Gastrocnemius medialis (tissue), 4 donors: ENCODE measurements around the gene ROR2. TPM values are rescaled to one million over a fixed set of nuclear protein-coding genes. Genes with fewer than 3 reads are reported as not detected.
"Not testable (repeated sequence)": the region's sequence is repeated elsewhere in the genome, so short reads cannot be mapped to it uniquely, and the experiment has no call there.

Source experiments
- ATAC-seq, 2 donors: fragments of 150-250 bp; one replicate each; pipeline ENCODE4 v1.9.1; 2016
- DNase-seq, 2 donors: peaks; one replicate each; pipeline ENCODE4 v3.0.0-alpha.2; 2019
- H3K27ac ChIP-seq, 4 donors: fragments of 200-600 bp; sonication (generic); 1 replicate in 1 of 4; 2 replicates in 3 of 4; pipeline ENCODE4 v1.5.1; 2016 to 2018; ENCODE audit warnings: mild to moderate bottlenecking in 2 of 4, moderate library complexity in 1 of 4
- H3K27me3 ChIP-seq, 3 donors: fragments of 200-600 bp; sonication (generic) in 2 of 3; 1 replicate in 1 of 3; 2 replicates in 2 of 3; pipeline versions ENCODE4 v1.5.1 to v1.6.0; 2016 to 2019; ENCODE audit warnings: mild to moderate bottlenecking in 1 of 3, moderate library complexity in 1 of 3
- H3K36me3 ChIP-seq, 2 donors: fragments of 200-600 bp; sonication (generic) in 1 of 2; one replicate each; pipeline ENCODE4 v1.5.1; 2017 to 2018
- H3K4me1 ChIP-seq, 2 donors: fragments of 200-600 bp; sonication (generic) in 1 of 2; one replicate each; pipeline ENCODE4 v1.5.1; 2016 to 2017; ENCODE audit warnings: mild to moderate bottlenecking in 2 of 2
- H3K4me3 ChIP-seq, 4 donors: fragments of 200-600 bp; sonication (generic) in 3 of 4; 1 replicate in 1 of 4; 2 replicates in 3 of 4; pipeline ENCODE4 v1.5.1; 2016 to 2019; ENCODE audit warnings: mild to moderate bottlenecking in 2 of 4
- H3K9me3 ChIP-seq, 3 donors: fragments of 200-600 bp; sonication (generic) in 2 of 3; 1 replicate in 1 of 3; 2 replicates in 2 of 3; pipeline ENCODE4 v1.5.1; 2016 to 2019
- CTCF ChIP-seq, 5 experiments: fragments of 450-650 bp in 3 of 5; fragments of 200-600 bp in 2 of 5; sonication (generic) in 2 of 5; IDR thresholded peaks in 4 of 5; conservative IDR thresholded peaks in 1 of 5; 1 replicate in 4 of 5; 2 replicates in 1 of 5; pipeline ENCODE4 v1.5.1; 2016 to 2019; ENCODE audit warnings: antibody characterized with exemption in 5 of 5, mild to moderate bottlenecking in 3 of 5, moderate library complexity in 3 of 5
- POLR2A ChIP-seq, 2 donors: fragments of 450-650 bp; IDR thresholded peaks; one replicate each; pipeline ENCODE4 v1.6.1; 2017; ENCODE audit warnings: antibody characterized with exemption in 2 of 2, mild to moderate bottlenecking in 2 of 2, moderate library complexity in 2 of 2
- in situ Hi-C, 4 donors: fragments of 200-750 bp; cut with MboI; loops; one replicate each; pipeline versions ENCODE4 v1.15.0 to v1.8.0; 2017; ENCODE audit warnings: low sequenced_read_pairs in 4 of 4
- intact Hi-C: fragments of 100-400 bp; cut with DNase I; formaldehyde crosslinking; loops from one replicate; pipeline ENCODE4 v1.15.1; 2023; ENCODE audit warnings: low total_unique reads
- total RNA-seq, 4 donors: library from RNA; depleted of rRNA; stranded (reverse); fragments of >200 nt; gene quantifications; one replicate each; pipeline versions ENCODE4 v1.1.0 to v1.2.3, GENCODE V29; 2016

ROR2 gene
- total RNA-seq, 4 donors from 2014 or later: 0.15 to 1.2 (median 0.61) TPM

GRCh38 chr9:91623004-91623403 is 327.0 kb downstream of the ROR2 start:
- Histone ChIP-seq H3K27me3 (no peaks in the 10 kb centered on the region), H3K27ac (no peak overlapping the region), H3K4me1 (no peaks in the 10 kb centered on the region), H3K9me3 (no peaks in the 10 kb centered on the region), H3K4me3 (no peak overlapping the region), H3K36me3 (no peaks in the 10 kb centered on the region)
- in situ Hi-C loops (no loop called here), intact Hi-C loops (no loop called here)
- no peak for ATAC-seq
- TF ChIP-seq POLR2A (IDR thresholded peaks at IDR 0.05) (no peak), CTCF (IDR thresholded peaks at IDR 0.05 in 4 of 5, conservative IDR thresholded peaks at IDR 0.05 in 1 of 5) (no peak)
- DNase-seq: no peak

GRCh38 chr9:91622121-91622520 is 327.9 kb downstream of the ROR2 start:
- H3K9me3 ChIP-seq, in situ Hi-C loops, H3K27ac ChIP-seq, H3K4me1 ChIP-seq, intact Hi-C loops, H3K4me3 ChIP-seq, H3K27me3 ChIP-seq, ATAC-seq, DNase-seq, H3K36me3 ChIP-seq: not testable (repeated sequence)

GRCh38 chr9:91614044-91614443 is 336.0 kb downstream of the ROR2 start:
- H3K27ac ChIP-seq, H3K4me3 ChIP-seq, ATAC-seq, in situ Hi-C loops, H3K4me1 ChIP-seq, H3K36me3 ChIP-seq, H3K9me3 ChIP-seq, DNase-seq, H3K27me3 ChIP-seq, intact Hi-C loops: not testable (repeated sequence)

- Histone ChIP-seq H3K27me3 (no peaks in the 10 kb centered on the region), H3K36me3 (no peaks in the 10 kb centered on the region), H3K9me3 (no peaks in the 10 kb centered on the region), H3K27ac (no peak overlapping the region), H3K4me1 (no peaks in the 10 kb centered on the region), H3K4me3 (no peak overlapping the region)
- in situ Hi-C loops (no loop called here), intact Hi-C loops (no loop called here)
- no peak for DNase-seq
- TF ChIP-seq CTCF (IDR thresholded peaks at IDR 0.05 in 4 of 5, conservative IDR thresholded peaks at IDR 0.05 in 1 of 5) (no peak), POLR2A (IDR thresholded peaks at IDR 0.05) (no peak)
- ATAC-seq: no peak
Measured at GRCh38 chr9:91611582-91611981, 338.4 kb downstream of the ROR2 start.

GRCh38 chr9:91606255-91606995 is 343.6 kb downstream of the ROR2 start:
- in situ Hi-C loops: no loop called here
- no peak for ATAC-seq

More at GRCh38 chr9:91606255-91606995, 343.6 kb downstream of the ROR2 start:
- H3K4me3 ChIP-seq: no peak overlapping the region
- no peaks in the 10 kb centered on the region for H3K4me1 ChIP-seq
- no peaks in the 10 kb centered on the region for H3K9me3 ChIP-seq
- TF ChIP-seq CTCF (IDR thresholded peaks at IDR 0.05 in 4 of 5, conservative IDR thresholded peaks at IDR 0.05 in 1 of 5) (no peak), POLR2A (IDR thresholded peaks at IDR 0.05) (no peak)
- H3K36me3 ChIP-seq: no peaks in the 10 kb centered on the region
- H3K27ac ChIP-seq: no peak overlapping the region
- intact Hi-C loops: no loop called here
- H3K27me3 ChIP-seq: no peaks in the 10 kb centered on the region
- no peak for DNase-seq
